ENCODE measurements around the gene CEACAM7.

The CEACAM7 gene

GRCh38 chr19:41700381-41701195, 12.5 kb upstream of the CEACAM7 start:
- no peak overlapping the region for H3K27ac ChIP-seq (ENCODE audit: low read depth, low read length)
- no peaks in the 10 kb centered on the region for H3K9me3 ChIP-seq (ENCODE audit: control insufficient read depth in 1 of 2, low read length in 2 of 2)
- no peaks in the 10 kb centered on the region for H3K36me3 ChIP-seq (ENCODE audit: control insufficient read depth in 1 of 2, insufficient read depth in 2 of 2, low read length in 2 of 2)
- peaks cover 0 to 12% of the 10 kb centered on the region in 2 donors for H3K27me3 ChIP-seq (ENCODE audit: control insufficient read depth in 1 of 2, insufficient read depth in 2 of 2, low read length in 2 of 2)
- no peak overlapping the region for H3K4me3 ChIP-seq (ENCODE audit: low read depth in 1 of 2, low read length in 2 of 2)
- no peak overlapping the region for H3K9ac ChIP-seq (ENCODE audit: low read depth in 1 of 2, low read length in 2 of 2)
- H3K4me1 ChIP-seq (ENCODE audit: control insufficient read depth in 1 of 2, insufficient read depth in 2 of 2, low read length in 2 of 2): peaks cover 11 to 18% of the 10 kb centered on the region in 2 donors

- no peaks in the 10 kb centered on the region for H3K36me3 ChIP-seq (ENCODE audit: control insufficient read depth in 1 of 2, insufficient read depth in 2 of 2, low read length in 2 of 2)
- H3K27me3 ChIP-seq (ENCODE audit: control insufficient read depth in 1 of 2, insufficient read depth in 2 of 2, low read length in 2 of 2): peaks cover 0 to 14% of the 10 kb centered on the region in 2 donors
- no peak overlapping the region for H3K27ac ChIP-seq (ENCODE audit: low read depth, low read length)
- peaks cover 11 to 18% of the 10 kb centered on the region in 2 donors for H3K4me1 ChIP-seq (ENCODE audit: control insufficient read depth in 1 of 2, insufficient read depth in 2 of 2, low read length in 2 of 2)
- H3K9ac ChIP-seq (ENCODE audit: low read depth in 1 of 2, low read length in 2 of 2): no peak overlapping the region
- no peaks in the 10 kb centered on the region for H3K9me3 ChIP-seq (ENCODE audit: control insufficient read depth in 1 of 2, low read length in 2 of 2)
- no peak overlapping the region for H3K4me3 ChIP-seq (ENCODE audit: low read depth in 1 of 2, low read length in 2 of 2)
These were observed 11.9 kb upstream of the CEACAM7 start for GRCh38 chr19:41699968-41700323.

- Histone ChIP-seq H3K9me3 (ENCODE audit: control insufficient read depth in 1 of 2, low read length in 2 of 2) (no peaks in the 10 kb centered on the region), H3K36me3 (ENCODE audit: control insufficient read depth in 1 of 2, insufficient read depth in 2 of 2, low read length in 2 of 2) (no peaks in the 10 kb centered on the region)
These were observed 11.3 kb upstream of the CEACAM7 start for GRCh38 chr19:41699231-41699967.

GRCh38 chr19:41698746-41699230, 10.7 kb upstream of the CEACAM7 start:
- Histone ChIP-seq H3K4me1 (ENCODE audit: control insufficient read depth in 1 of 2, insufficient read depth in 2 of 2, low read length in 2 of 2) (peaks cover 11 to 18% of the 10 kb centered on the region in 2 donors), H3K4me3 (ENCODE audit: low read depth in 1 of 2, low read length in 2 of 2) (no peak overlapping the region), H3K9ac (ENCODE audit: low read depth in 1 of 2, low read length in 2 of 2) (no peak overlapping the region), H3K27ac (ENCODE audit: low read depth, low read length) (no peak overlapping the region), H3K9me3 (ENCODE audit: control insufficient read depth in 1 of 2, low read length in 2 of 2) (no peaks in the 10 kb centered on the region), H3K27me3 (ENCODE audit: control insufficient read depth in 1 of 2, insufficient read depth in 2 of 2, low read length in 2 of 2) (peaks cover 0 to 11% of the 10 kb centered on the region in 2 donors), H3K36me3 (ENCODE audit: control insufficient read depth in 1 of 2, insufficient read depth in 2 of 2, low read length in 2 of 2) (no peaks in the 10 kb centered on the region)

More at GRCh38 chr19:41699231-41699967, 11.3 kb upstream of the CEACAM7 start:
- Histone ChIP-seq H3K9ac (ENCODE audit: low read depth in 1 of 2, low read length in 2 of 2) (no peak overlapping the region), H3K4me1 (ENCODE audit: control insufficient read depth in 1 of 2, insufficient read depth in 2 of 2, low read length in 2 of 2) (peaks cover 11 to 18% of the 10 kb centered on the region in 2 donors), H3K27ac (ENCODE audit: low read depth, low read length) (no peak overlapping the region), H3K4me3 (ENCODE audit: low read depth in 1 of 2, low read length in 2 of 2) (no peak overlapping the region), H3K27me3 (ENCODE audit: control insufficient read depth in 1 of 2, insufficient read depth in 2 of 2, low read length in 2 of 2) (peaks cover 0 to 14% of the 10 kb centered on the region in 2 donors)

GRCh38 chr19:41697198-41697855, 9.3 kb upstream of the CEACAM7 start:
- Histone ChIP-seq H3K4me1 (ENCODE audit: control insufficient read depth in 1 of 2, insufficient read depth in 2 of 2, low read length in 2 of 2) (peaks cover 11 to 18% of the 10 kb centered on the region in 2 donors), H3K27me3 (ENCODE audit: control insufficient read depth in 1 of 2, insufficient read depth in 2 of 2, low read length in 2 of 2) (peaks cover 0 to 11% of the 10 kb centered on the region in 2 donors)

GRCh38 chr19:41696402-41697197, 8.5 kb upstream of the CEACAM7 start:
- H3K4me3 ChIP-seq (ENCODE audit: low read depth in 1 of 2, low read length in 2 of 2): no peak overlapping the region

More at GRCh38 chr19:41697198-41697855, 9.3 kb upstream of the CEACAM7 start:
- H3K27ac ChIP-seq (ENCODE audit: low read depth, low read length): no peak overlapping the region
- H3K9ac ChIP-seq (ENCODE audit: low read depth in 1 of 2, low read length in 2 of 2): no peak overlapping the region
- H3K4me3 ChIP-seq (ENCODE audit: low read depth in 1 of 2, low read length in 2 of 2): no peak overlapping the region
- no peaks in the 10 kb centered on the region for H3K36me3 ChIP-seq (ENCODE audit: control insufficient read depth in 1 of 2, insufficient read depth in 2 of 2, low read length in 2 of 2)
- H3K9me3 ChIP-seq (ENCODE audit: control insufficient read depth in 1 of 2, low read length in 2 of 2): no peaks in the 10 kb centered on the region

GRCh38 chr19:41695745-41696144, 7.7 kb upstream of the CEACAM7 start:
- no peak overlapping the region for H3K4me3 ChIP-seq (ENCODE audit: low read depth in 1 of 2, low read length in 2 of 2)
- peaks cover 0 to 11% of the 10 kb centered on the region in 2 donors for H3K27me3 ChIP-seq (ENCODE audit: control insufficient read depth in 1 of 2, insufficient read depth in 2 of 2, low read length in 2 of 2)
- H3K9me3 ChIP-seq (ENCODE audit: control insufficient read depth in 1 of 2, low read length in 2 of 2): no peaks in the 10 kb centered on the region
- H3K9ac ChIP-seq (ENCODE audit: low read depth in 1 of 2, low read length in 2 of 2): no peak overlapping the region
- peaks cover 11 to 18% of the 10 kb centered on the region in 2 donors for H3K4me1 ChIP-seq (ENCODE audit: control insufficient read depth in 1 of 2, insufficient read depth in 2 of 2, low read length in 2 of 2)
- H3K27ac ChIP-seq (ENCODE audit: low read depth, low read length): no peak overlapping the region
- H3K36me3 ChIP-seq (ENCODE audit: control insufficient read depth in 1 of 2, insufficient read depth in 2 of 2, low read length in 2 of 2): no peaks in the 10 kb centered on the region

More at GRCh38 chr19:41696402-41697197, 8.5 kb upstream of the CEACAM7 start:
- no peak overlapping the region for H3K27ac ChIP-seq (ENCODE audit: low read depth, low read length)
- no peaks in the 10 kb centered on the region for H3K9me3 ChIP-seq (ENCODE audit: control insufficient read depth in 1 of 2, low read length in 2 of 2)
- H3K36me3 ChIP-seq (ENCODE audit: control insufficient read depth in 1 of 2, insufficient read depth in 2 of 2, low read length in 2 of 2): no peaks in the 10 kb centered on the region
- no peak overlapping the region for H3K9ac ChIP-seq (ENCODE audit: low read depth in 1 of 2, low read length in 2 of 2)
- H3K27me3 ChIP-seq (ENCODE audit: control insufficient read depth in 1 of 2, insufficient read depth in 2 of 2, low read length in 2 of 2): peaks cover 0 to 11% of the 10 kb centered on the region in 2 donors
- H3K4me1 ChIP-seq (ENCODE audit: control insufficient read depth in 1 of 2, insufficient read depth in 2 of 2, low read length in 2 of 2): peaks cover 11 to 18% of the 10 kb centered on the region in 2 donors

GRCh38 chr19:41694831-41695635, 7.0 kb upstream of the CEACAM7 start:
- Histone ChIP-seq H3K4me1 (ENCODE audit: control insufficient read depth in 1 of 2, insufficient read depth in 2 of 2, low read length in 2 of 2) (peaks cover 11 to 18% of the 10 kb centered on the region in 2 donors), H3K9ac (ENCODE audit: low read depth in 1 of 2, low read length in 2 of 2) (no peak overlapping the region), H3K4me3 (ENCODE audit: low read depth in 1 of 2, low read length in 2 of 2) (no peak overlapping the region), H3K9me3 (ENCODE audit: control insufficient read depth in 1 of 2, low read length in 2 of 2) (no peaks in the 10 kb centered on the region), H3K27ac (ENCODE audit: low read depth, low read length) (no peak overlapping the region), H3K27me3 (ENCODE audit: control insufficient read depth in 1 of 2, insufficient read depth in 2 of 2, low read length in 2 of 2) (peaks cover 0 to 11% of the 10 kb centered on the region in 2 donors), H3K36me3 (ENCODE audit: control insufficient read depth in 1 of 2, insufficient read depth in 2 of 2, low read length in 2 of 2) (no peaks in the 10 kb centered on the region)

- Histone ChIP-seq H3K27me3 (ENCODE audit: control insufficient read depth in 1 of 2, insufficient read depth in 2 of 2, low read length in 2 of 2) (peaks cover 0 to 11% of the 10 kb centered on the region in 2 donors), H3K4me3 (ENCODE audit: low read depth in 1 of 2, low read length in 2 of 2) (no peak overlapping the region), H3K36me3 (ENCODE audit: control insufficient read depth in 1 of 2, insufficient read depth in 2 of 2, low read length in 2 of 2) (no peaks in the 10 kb centered on the region), H3K27ac (ENCODE audit: low read depth, low read length) (no peak overlapping the region), H3K9ac (ENCODE audit: low read depth in 1 of 2, low read length in 2 of 2) (no peak overlapping the region), H3K9me3 (ENCODE audit: control insufficient read depth in 1 of 2, low read length in 2 of 2) (no peaks in the 10 kb centered on the region), H3K4me1 (ENCODE audit: control insufficient read depth in 1 of 2, insufficient read depth in 2 of 2, low read length in 2 of 2) (peaks cover 4 to 11% of the 10 kb centered on the region in 2 donors)
These were observed 6.1 kb upstream of the CEACAM7 start for GRCh38 chr19:41694196-41694595.

Measured in duodenal mucosa (tissue), 2 donors.